Breast epithelium (tissue), 4 donors: Measurements from ENCODE around the gene CLVS2. TPM values are rescaled to one million over a fixed set of nuclear protein-coding genes. Genes with fewer than 3 reads are reported as not detected.

ENCODE experiments used
- DNase-seq, 2 donors: peaks; one replicate each; pipeline ENCODE4 v3.0.0-alpha.2; 2019; ENCODE audit warnings: low spot score in 2 of 2
- H3K27ac ChIP-seq, 2 donors: fragments of 200-600 bp; sonication (generic) in 1 of 2; one replicate each; pipeline ENCODE4 v1.5.1; 2016 to 2019; ENCODE audit warnings: mild to moderate bottlenecking in 1 of 2
- H3K27me3 ChIP-seq, 2 donors: fragments of 200-600 bp; sonication (generic) in 1 of 2; one replicate each; pipeline versions ENCODE4 v1.5.1 to v1.6.0; 2017 to 2019; ENCODE audit warnings: control low read depth in 1 of 2, mild to moderate bottlenecking in 1 of 2
- H3K36me3 ChIP-seq: fragments of 200-600 bp; one replicate; pipeline ENCODE4 v1.5.1; 2019
- H3K4me1 ChIP-seq, 2 donors: fragments of 200-600 bp; sonication (generic); one replicate each; pipeline ENCODE4 v1.5.1; 2016 to 2019; ENCODE audit warnings: control low read depth in 1 of 2
- H3K4me3 ChIP-seq, 3 donors: fragments of 200-600 bp; sonication (generic); 1 replicate in 2 of 3; 2 replicates in 1 of 3; pipeline ENCODE4 v1.5.1; 2016 to 2019; ENCODE audit warnings: mild to moderate bottlenecking in 3 of 3, moderate library complexity in 2 of 3
- H3K9me3 ChIP-seq, 2 donors: fragments of 200-600 bp; sonication (generic) in 1 of 2; one replicate each; pipeline ENCODE4 v1.5.1; 2016 to 2019; ENCODE audit warnings: control low read depth in 1 of 2
- CTCF ChIP-seq, 3 donors: fragments of 450-650 bp; IDR thresholded peaks; one replicate each; pipeline ENCODE4 v1.5.1; 2016 to 2017; ENCODE audit warnings: antibody characterized with exemption in 3 of 3, mild to moderate bottlenecking in 3 of 3, moderate library complexity in 3 of 3
- POLR2A ChIP-seq: fragments of 450-650 bp; IDR thresholded peaks from one replicate; pipeline ENCODE4 v1.6.1; 2016; ENCODE audit warnings: antibody characterized with exemption, mild to moderate bottlenecking, moderate library complexity
- POLR2AphosphoS5 ChIP-seq, 3 donors: sonication (generic); formaldehyde crosslinking; IDR thresholded peaks; one replicate each; pipeline ENCODE4 v1.6.1; 2017; ENCODE audit warnings: antibody characterized with exemption in 3 of 3
- intact Hi-C: fragments of 100-400 bp; cut with DNase I; formaldehyde crosslinking; loops from one replicate; pipeline ENCODE4 v1.15.1; 2023; ENCODE audit warnings: low total_unique reads
- total RNA-seq, 3 donors: library from RNA; depleted of rRNA; stranded (reverse); fragments of >200 nt; gene quantifications; one replicate each; pipeline ENCODE4 v1.1.0, GENCODE V29; 2016

The CLVS2 gene
- total RNA-seq, 3 donors from 2014 or later: not detected

GRCh38 chr6:122996794-122997505, 915 bp downstream of the CLVS2 start:
- intact Hi-C loops: no loop called here

DNA sequence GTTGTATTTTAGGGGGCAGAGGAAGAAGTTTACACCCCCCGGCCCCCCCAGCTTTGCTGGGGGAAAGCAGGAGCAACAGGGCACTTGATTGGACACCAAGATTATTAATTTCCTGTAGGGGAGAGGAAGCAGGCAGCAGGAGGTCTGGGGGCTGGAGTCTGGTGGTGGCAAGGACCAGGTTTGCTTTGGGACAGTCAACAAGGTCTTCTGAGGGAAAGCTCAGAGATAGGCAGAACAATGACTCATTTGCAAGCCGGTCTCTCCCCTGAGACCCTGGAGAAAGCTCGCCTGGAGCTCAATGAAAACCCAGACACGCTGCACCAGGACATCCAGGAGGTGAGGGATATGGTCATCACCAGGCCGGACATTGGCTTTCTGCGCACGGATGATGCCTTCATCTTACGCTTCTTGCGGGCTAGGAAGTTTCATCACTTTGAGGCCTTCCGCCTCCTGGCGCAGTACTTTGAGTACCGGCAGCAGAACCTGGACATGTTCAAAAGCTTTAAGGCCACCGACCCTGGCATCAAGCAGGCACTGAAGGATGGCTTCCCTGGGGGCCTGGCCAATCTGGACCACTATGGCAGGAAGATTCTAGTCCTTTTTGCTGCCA, 1.6 kb downstream of the CLVS2 start:
- peaks cover 6 to 46% of the 10 kb centered on the region in 2 donors for H3K27me3 ChIP-seq
- no peaks in the 10 kb centered on the region for H3K9me3 ChIP-seq

More at GRCh38 chr6:122996794-122997505, 915 bp downstream of the CLVS2 start:
- Histone ChIP-seq H3K9me3 (no peaks in the 10 kb centered on the region), H3K27ac (no peak overlapping the region), H3K36me3 (no peaks in the 10 kb centered on the region), H3K4me1 (peaks cover 0 to 5% of the 10 kb centered on the region in 2 donors), H3K27me3 (peaks cover 6 to 49% of the 10 kb centered on the region in 2 donors), H3K4me3 (peak overlapping the region in 2 of 3 donors; percentile 41 to 67)
- no peak for DNase-seq
- TF ChIP-seq POLR2A: no peak

DNA sequence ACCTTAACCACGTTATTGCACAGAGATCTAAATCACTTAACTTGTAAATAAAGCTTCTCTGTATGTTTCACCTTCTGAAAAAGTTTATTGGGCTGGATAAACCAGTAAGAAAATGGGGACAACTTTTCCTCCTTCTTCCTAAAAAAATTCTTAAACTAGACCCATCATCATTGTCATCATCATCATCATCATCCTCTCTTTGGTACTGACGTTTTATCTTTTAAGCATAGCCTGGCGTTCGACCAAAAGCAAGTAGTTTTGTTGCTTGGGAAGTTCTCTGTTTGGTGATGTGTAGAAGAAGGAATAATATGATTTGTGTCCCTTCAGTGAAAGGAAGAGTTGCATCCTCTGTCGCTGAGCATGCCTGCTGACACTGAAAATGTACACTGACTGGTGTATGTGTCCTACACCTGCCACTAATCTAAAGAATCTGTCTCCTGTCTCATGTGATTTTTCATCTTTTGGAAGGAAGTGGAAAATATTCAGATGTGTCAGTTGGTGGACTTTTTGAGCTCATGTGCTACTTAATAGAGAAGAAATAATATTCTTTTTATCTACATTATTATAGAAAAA, 2.5 kb downstream of the CLVS2 start:
- no peak overlapping the region for H3K27ac ChIP-seq
- H3K27me3 ChIP-seq: peaks cover 6 to 41% of the 10 kb centered on the region in 2 donors
- no peaks in the 10 kb centered on the region for H3K9me3 ChIP-seq
- no peak for DNase-seq
- H3K36me3 ChIP-seq: no peaks in the 10 kb centered on the region
- TF ChIP-seq POLR2AphosphoS5 (IDR thresholded peaks at IDR 0.05) (no peak), POLR2A (no peak), CTCF (IDR thresholded peaks at IDR 0.05) (no peak)
- intact Hi-C loops: no loop called here
- no peak overlapping the region for H3K4me3 ChIP-seq
- H3K4me1 ChIP-seq: peaks cover 0 to 5% of the 10 kb centered on the region in 2 donors

More for the DNA sequence above, 1.6 kb downstream of the CLVS2 start:
- Histone ChIP-seq H3K4me1 (peaks cover 0 to 5% of the 10 kb centered on the region in 2 donors), H3K27ac (no peak overlapping the region), H3K36me3 (no peaks in the 10 kb centered on the region), H3K4me3 (no peak overlapping the region)
- no peak for TF ChIP-seq POLR2A
- no peak for TF ChIP-seq POLR2AphosphoS5 (IDR thresholded peaks at IDR 0.05)
- TF ChIP-seq CTCF (IDR thresholded peaks at IDR 0.05): no peak
- intact Hi-C loops: no loop called here
- no peak for DNase-seq

DNA sequence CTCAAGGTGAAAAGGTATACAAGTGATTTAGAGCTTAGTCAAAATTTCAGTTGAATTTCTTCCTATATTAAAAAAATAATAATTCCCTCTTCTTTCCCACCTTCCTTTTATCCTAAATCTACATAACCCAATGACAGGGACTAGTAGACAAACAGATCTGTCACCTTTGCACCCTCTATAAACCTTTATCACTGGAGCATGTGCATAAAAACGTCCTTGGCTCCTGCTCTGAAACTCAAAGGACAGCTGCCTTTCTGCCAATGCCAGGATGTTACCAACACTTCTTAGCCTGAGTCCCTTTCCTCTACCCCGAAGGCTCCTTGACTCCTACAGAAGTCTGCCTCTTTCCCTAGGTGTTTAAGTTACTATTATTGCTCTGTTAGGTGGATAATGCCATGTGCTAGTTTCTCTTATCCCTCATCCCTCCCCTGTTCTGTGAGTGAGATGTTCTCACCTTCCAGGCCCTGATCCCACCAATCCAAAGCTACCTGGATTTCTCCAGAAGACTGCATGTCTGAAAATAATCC, 4.3 kb downstream of the CLVS2 start:
- intact Hi-C loops: no loop called here
- H3K4me1 ChIP-seq: peaks cover 0 to 5% of the 10 kb centered on the region in 2 donors
- H3K9me3 ChIP-seq: no peaks in the 10 kb centered on the region
- H3K4me3 ChIP-seq: no peak overlapping the region
- DNase-seq: no peak
- no peaks in the 10 kb centered on the region for H3K36me3 ChIP-seq
- H3K27ac ChIP-seq: no peak overlapping the region
- no peak for TF ChIP-seq CTCF (IDR thresholded peaks at IDR 0.05)
- TF ChIP-seq POLR2AphosphoS5 (IDR thresholded peaks at IDR 0.05): no peak
- TF ChIP-seq POLR2A: no peak
- peaks cover 6 to 29% of the 10 kb centered on the region in 2 donors for H3K27me3 ChIP-seq

GRCh38 chr6:123001540-123001939, 5.5 kb downstream of the CLVS2 start:
- Histone ChIP-seq H3K4me1 (peaks cover 0 to under 1% of the 10 kb centered on the region in 2 donors), H3K4me3 (no peak overlapping the region), H3K9me3 (no peaks in the 10 kb centered on the region), H3K36me3 (no peaks in the 10 kb centered on the region), H3K27me3 (peaks cover under 1 to 17% of the 10 kb centered on the region in 2 donors), H3K27ac (no peak overlapping the region)
- intact Hi-C loops: no loop called here
- TF ChIP-seq CTCF (IDR thresholded peaks at IDR 0.05): no peak
- no peak for TF ChIP-seq POLR2AphosphoS5 (IDR thresholded peaks at IDR 0.05)
- TF ChIP-seq POLR2A: no peak
- DNase-seq: no peak
